ENCODE results near the gene ZNF407.

ZNF407 gene

GRCh38 chr18:74921057-74921820, 323.6 kb downstream of the ZNF407 start (continued):
- TF ChIP-seq INSM2 (tag by site-specific recombination; IDR thresholded peaks at IDR 0.05) (no peak), ZNF184 (tag by site-specific recombination; IDR thresholded peaks at IDR 0.05) (no peak), ZNF169 (tag by site-specific recombination; IDR thresholded peaks at IDR 0.05) (no peak), ZNF223 (tag by site-specific recombination; IDR thresholded peaks at IDR 0.05) (no peak), TRIM28 (IDR thresholded peaks at IDR 0.05; ENCODE audit: borderline replicate concordance, low read length) (no peak), ZNF394 (tag by site-specific recombination; IDR thresholded peaks at IDR 0.05; ENCODE audit: borderline replicate concordance) (no peak), ZNF514 (tag by site-specific recombination; IDR thresholded peaks at IDR 0.05) (no peak), ZNF416 (tag by site-specific recombination; IDR thresholded peaks at IDR 0.05) (no peak), ZNF555 (tag by site-specific recombination; conservative IDR thresholded peaks at IDR 0.05) (no peak), ZNF18 (tag by site-specific recombination; IDR thresholded peaks at IDR 0.05) (no peak), HOXD13 (CRISPR knock-in tag; IDR thresholded peaks at IDR 0.05; ENCODE audit: borderline replicate concordance) (no peak)

- Histone ChIP-seq H3K27ac (ENCODE audit: extremely low read depth, low read depth, low read length) (no peak overlapping the region), H3K36me3 (ENCODE audit: control insufficient read depth in 2 of 2, insufficient read depth in 1 of 2, low read length in 2 of 2) (no peaks in the 10 kb centered on the region), H3K4me1 (ENCODE audit: control insufficient read depth, insufficient read depth, low read length) (no peaks in the 10 kb centered on the region), H3K9me3 (ENCODE audit: control insufficient read depth, insufficient read depth, low read depth, low read length) (no peaks in the 10 kb centered on the region), H3K4me3 (ENCODE audit: low read depth, low read length) (no peak overlapping the region)
- TF ChIP-seq ZNF335 (tag by site-specific recombination; conservative IDR thresholded peaks at IDR 0.05): no peak
- no peak for TF ChIP-seq GLI4 (tag by site-specific recombination; IDR thresholded peaks at IDR 0.05)
- no peak for TF ChIP-seq OSR2 (tag by site-specific recombination; IDR thresholded peaks at IDR 0.05)
- TF ChIP-seq WT1 (tag by site-specific recombination; IDR thresholded peaks at IDR 0.05): no peak
- no peak for TF ChIP-seq ZSCAN4 (tag by site-specific recombination; IDR thresholded peaks at IDR 0.05)
- no peak for TF ChIP-seq ZNF548 (tag by site-specific recombination; IDR thresholded peaks at IDR 0.05)
- TF ChIP-seq SETDB1 (IDR thresholded peaks at IDR 0.05; ENCODE audit: insufficient read length, low read length): no peak
- TF ChIP-seq PRDM1 (tag by site-specific recombination; IDR thresholded peaks at IDR 0.05): no peak
- TF ChIP-seq ZNF280C (tag by site-specific recombination; IDR thresholded peaks at IDR 0.05): no peak
- TF ChIP-seq ZNF2 (tag by site-specific recombination; IDR thresholded peaks at IDR 0.05): no peak
- TF ChIP-seq ZNF19 (tag by site-specific recombination; IDR thresholded peaks at IDR 0.05; ENCODE audit: low read depth): no peak
- TF ChIP-seq GLI2 (tag by site-specific recombination; IDR thresholded peaks at IDR 0.05; ENCODE audit: borderline replicate concordance, low read depth): no peak
- no peak for TF ChIP-seq ZNF426 (tag by site-specific recombination; IDR thresholded peaks at IDR 0.05)
- ChIA-PET CTCF (interaction anchor here (0.6 to 1.0 kb wide), 2 partner anchors 9 to 40 kb away, joined by 3 read pairs; no protein-coding TSS in a partner anchor), POLR2A (no interaction called here)
Measured at GRCh38 chr18:74926051-74926450, 328.4 kb downstream of the ZNF407 start.

Measured in HEK293 (cell line).